Measurements from ENCODE around the gene NUP133.
"Not testable (repeated sequence)": the region's sequence is repeated elsewhere in the genome, so short reads cannot be mapped to it uniquely, and the experiment has no call there.

NUP133 gene

GRCh38 chr1:229427572-229427971 lies 80.6 kb downstream of the NUP133 start:
- DNase-seq (ENCODE audit: low spot score in 2 of 2) (no peak), ATAC-seq (no peak)
- no peak overlapping the region for H3K27ac Mint-ChIP-seq
- peaks cover 18% of the 10 kb centered on the region for H3K4me1 Mint-ChIP-seq
- no peak overlapping the region for H3K4me3 Mint-ChIP-seq
- H3K9me3 Mint-ChIP-seq: peaks cover 3% of the 10 kb centered on the region
- peaks cover 6% of the 10 kb centered on the region for H3K36me3 Mint-ChIP-seq

GRCh38 chr1:229425564-229426159 lies 82.5 kb downstream of the NUP133 start:
- no peak overlapping the region for H3K27ac Mint-ChIP-seq
- DNase-seq (ENCODE audit: low spot score in 2 of 2) (no peak), ATAC-seq (no peak)
- H3K9me3 Mint-ChIP-seq: peaks cover 3% of the 10 kb centered on the region
- H3K36me3 Mint-ChIP-seq: no peaks in the 10 kb centered on the region
- H3K4me3 Mint-ChIP-seq: no peak overlapping the region
- peaks cover 4% of the 10 kb centered on the region for H3K4me1 Mint-ChIP-seq

GRCh38 chr1:229420765-229421164 lies 87.4 kb downstream of the NUP133 start:
- no peak overlapping the region for H3K4me3 Mint-ChIP-seq
- no peaks in the 10 kb centered on the region for H3K36me3 Mint-ChIP-seq
- no peaks in the 10 kb centered on the region for H3K4me1 Mint-ChIP-seq
- no peak overlapping the region for H3K27ac Mint-ChIP-seq
- DNase-seq (ENCODE audit: low spot score in 2 of 2): no peak
- peaks cover 3% of the 10 kb centered on the region for H3K9me3 Mint-ChIP-seq
- no peak for ATAC-seq

- H3K9me3 Mint-ChIP-seq: peaks cover 3% of the 10 kb centered on the region
- ATAC-seq (no peak), DNase-seq (ENCODE audit: low spot score in 2 of 2) (no peak)
- H3K36me3 Mint-ChIP-seq: no peaks in the 10 kb centered on the region
- no peak overlapping the region for H3K4me3 Mint-ChIP-seq
- no peak overlapping the region for H3K27ac Mint-ChIP-seq
- H3K4me1 Mint-ChIP-seq: no peaks in the 10 kb centered on the region
Measured at GRCh38 chr1:229420224-229420623, 87.9 kb downstream of the NUP133 start.

- H3K4me1 Mint-ChIP-seq; DNase-seq (ENCODE audit: low spot score in 2 of 2); H3K36me3 Mint-ChIP-seq; H3K9me3 Mint-ChIP-seq; H3K4me3 Mint-ChIP-seq; H3K27ac Mint-ChIP-seq; ATAC-seq: not testable (repeated sequence)
Measured at GRCh38 chr1:229418586-229418985, 89.6 kb downstream of the NUP133 start.

GRCh38 chr1:229412810-229413209 lies 95.3 kb downstream of the NUP133 start:
- not testable (repeated sequence) for DNase-seq (ENCODE audit: low spot score in 2 of 2); H3K36me3 Mint-ChIP-seq; H3K4me3 Mint-ChIP-seq; H3K9me3 Mint-ChIP-seq; ATAC-seq; H3K27ac Mint-ChIP-seq
- H3K4me1 Mint-ChIP-seq: peaks cover 13% of the 10 kb centered on the region

GRCh38 chr1:229412056-229412455 lies 96.1 kb downstream of the NUP133 start:
- Mint-ChIP-seq H3K4me3 (no peak overlapping the region), H3K4me1 (peaks cover 21% of the 10 kb centered on the region), H3K9me3 (no peaks in the 10 kb centered on the region), H3K36me3 (no peaks in the 10 kb centered on the region), H3K27ac (no peak overlapping the region)
- DNase-seq (ENCODE audit: low spot score in 2 of 2) (no peak), ATAC-seq (no peak)

- ATAC-seq: no peak
- Mint-ChIP-seq H3K9me3 (no peaks in the 10 kb centered on the region), H3K4me3 (no peak overlapping the region)
Measured at GRCh38 chr1:229411434-229412055, 96.6 kb downstream of the NUP133 start.

GRCh38 chr1:229410692-229411433 lies 97.3 kb downstream of the NUP133 start:
- no peaks in the 10 kb centered on the region for H3K9me3 Mint-ChIP-seq
- ATAC-seq (peak; percentile 82), DNase-seq (ENCODE audit: low spot score in 2 of 2) (no peak)
- peaks cover 26% of the 10 kb centered on the region for H3K4me1 Mint-ChIP-seq
- no peak overlapping the region for H3K4me3 Mint-ChIP-seq
- H3K27ac Mint-ChIP-seq: no peak overlapping the region
- H3K36me3 Mint-ChIP-seq: no peaks in the 10 kb centered on the region

More at GRCh38 chr1:229411434-229412055, 96.6 kb downstream of the NUP133 start:
- Mint-ChIP-seq H3K36me3 (no peaks in the 10 kb centered on the region), H3K4me1 (peaks cover 26% of the 10 kb centered on the region), H3K27ac (no peak overlapping the region)
- DNase-seq (ENCODE audit: low spot score in 2 of 2): no peak

GRCh38 chr1:229410370-229410691 lies 97.8 kb downstream of the NUP133 start:
- peaks cover 26% of the 10 kb centered on the region for H3K4me1 Mint-ChIP-seq
- ATAC-seq: no peak
- no peak overlapping the region for H3K27ac Mint-ChIP-seq
- no peaks in the 10 kb centered on the region for H3K36me3 Mint-ChIP-seq
- DNase-seq (ENCODE audit: low spot score in 2 of 2): no peak
- no peak overlapping the region for H3K4me3 Mint-ChIP-seq
- no peaks in the 10 kb centered on the region for H3K9me3 Mint-ChIP-seq

GRCh38 chr1:229409616-229410369 lies 98.3 kb downstream of the NUP133 start:
- no peak overlapping the region for H3K27ac Mint-ChIP-seq
- H3K9me3 Mint-ChIP-seq: no peaks in the 10 kb centered on the region
- H3K4me1 Mint-ChIP-seq: peaks cover 26% of the 10 kb centered on the region
- H3K4me3 Mint-ChIP-seq: no peak overlapping the region
- no peaks in the 10 kb centered on the region for H3K36me3 Mint-ChIP-seq
- ATAC-seq (no peak), DNase-seq (ENCODE audit: low spot score in 2 of 2) (no peak)

- H3K4me3 Mint-ChIP-seq: no peak overlapping the region
- peaks cover 26% of the 10 kb centered on the region for H3K4me1 Mint-ChIP-seq
- DNase-seq (ENCODE audit: low spot score in 2 of 2) (no peak), ATAC-seq (no peak)
- H3K27ac Mint-ChIP-seq: no peak overlapping the region
- H3K36me3 Mint-ChIP-seq: no peaks in the 10 kb centered on the region
- H3K9me3 Mint-ChIP-seq: no peaks in the 10 kb centered on the region
Measured at GRCh38 chr1:229408458-229409037, 99.6 kb downstream of the NUP133 start.

GRCh38 chr1:229407206-229408026 lies 100.7 kb downstream of the NUP133 start:
- no peak overlapping the region for H3K27ac Mint-ChIP-seq
- H3K9me3 Mint-ChIP-seq: no peaks in the 10 kb centered on the region
- no peaks in the 10 kb centered on the region for H3K36me3 Mint-ChIP-seq
- peak overlapping the region; percentile 61 for H3K4me3 Mint-ChIP-seq
- ATAC-seq (no peak), DNase-seq (ENCODE audit: low spot score in 2 of 2) (no peak)
- peaks cover 26% of the 10 kb centered on the region for H3K4me1 Mint-ChIP-seq

- DNase-seq (ENCODE audit: low spot score in 2 of 2): no peak
- no peaks in the 10 kb centered on the region for H3K36me3 Mint-ChIP-seq
- H3K4me3 Mint-ChIP-seq: peak overlapping the region; percentile 61
- H3K4me1 Mint-ChIP-seq: peaks cover 26% of the 10 kb centered on the region
- H3K9me3 Mint-ChIP-seq: no peaks in the 10 kb centered on the region
- ATAC-seq: no peak
- H3K27ac Mint-ChIP-seq: no peak overlapping the region
Measured at GRCh38 chr1:229406798-229407197, 101.3 kb downstream of the NUP133 start.

Measured in stimulated activated effector memory CD8-positive, alpha-beta T cell treated with anti-CD3 and anti-CD28 coated beads, Interleukin-12 subunit alpha, Interleukin-12 subunit beta, amount 100 ng/mL, for 72 hours (primary cell).